Measurements from ENCODE around the gene TARP.

TARP gene

GRCh38 chr7:38310591-38311101, 37.2 kb upstream of the TARP start:
- Mint-ChIP-seq H3K27ac (no peak overlapping the region), H3K4me3 (peak overlapping the region; percentile 71), H3K27me3 (no peaks in the 10 kb centered on the region), H3K9me3 (no peaks in the 10 kb centered on the region), H3K4me1 (ENCODE audit: low read depth) (peaks cover 29% of the 10 kb centered on the region), H3K36me3 (ENCODE audit: low read depth) (no peaks in the 10 kb centered on the region)
- no peak for DNase-seq

DNA sequence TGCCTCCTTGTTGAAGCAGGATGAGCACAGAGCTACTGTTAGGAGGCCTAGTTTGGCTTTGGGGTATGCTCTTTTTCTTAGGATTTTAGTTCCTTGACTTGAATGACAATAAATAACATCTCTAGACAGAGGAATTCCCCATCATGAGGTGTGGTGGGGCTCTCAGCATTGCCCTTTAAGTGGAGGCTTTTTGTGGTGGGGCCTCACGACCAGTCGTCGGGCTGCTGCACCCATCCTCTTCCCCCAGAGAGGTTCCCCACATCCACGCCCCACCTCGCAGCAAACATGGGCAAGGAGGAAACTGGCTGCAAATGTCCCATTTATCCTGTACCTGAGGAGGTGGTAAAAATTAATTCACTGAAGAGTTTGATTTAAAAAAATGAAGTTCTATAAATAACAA, 36.1 kb upstream of the TARP start:
- Mint-ChIP-seq H3K4me3 (peak overlapping the region; percentile 36), H3K27ac (peak overlapping the region; percentile 57)
- no peak for DNase-seq

GRCh38 chr7:38308140-38308539, 34.7 kb upstream of the TARP start:
- H3K27me3 Mint-ChIP-seq = no peaks in the 10 kb centered on the region
- H3K36me3 Mint-ChIP-seq (ENCODE audit: low read depth) = no peaks in the 10 kb centered on the region
- peaks cover 35% of the 10 kb centered on the region for H3K4me1 Mint-ChIP-seq (ENCODE audit: low read depth)
- no peak overlapping the region for H3K27ac Mint-ChIP-seq
- H3K4me3 Mint-ChIP-seq = no peak overlapping the region
- no peak for DNase-seq
- no peaks in the 10 kb centered on the region for H3K9me3 Mint-ChIP-seq

More for the DNA sequence above, 36.1 kb upstream of the TARP start:
- Mint-ChIP-seq H3K27me3 (no peaks in the 10 kb centered on the region), H3K4me1 (ENCODE audit: low read depth) (peaks cover 36% of the 10 kb centered on the region), H3K36me3 (ENCODE audit: low read depth) (no peaks in the 10 kb centered on the region), H3K9me3 (no peaks in the 10 kb centered on the region)

DNA sequence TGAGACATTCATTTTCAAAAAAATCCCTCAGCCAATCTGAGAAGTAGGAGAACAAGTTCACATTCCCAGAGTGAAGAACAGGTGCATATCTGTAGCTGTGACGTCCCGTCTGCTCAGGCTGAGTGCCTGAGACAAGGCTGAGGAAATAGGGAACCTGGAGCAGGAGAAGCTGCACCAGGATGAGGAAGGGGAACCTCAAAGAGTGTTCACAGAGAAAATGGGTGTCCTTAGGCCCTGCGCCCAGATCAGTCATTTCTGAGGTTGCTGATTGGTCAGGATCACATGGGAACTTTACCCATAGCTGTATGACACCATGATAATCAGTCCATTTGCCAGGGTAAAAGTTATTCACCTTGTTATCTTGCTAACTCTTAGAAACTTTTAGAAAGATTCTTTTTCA, 34.2 kb upstream of the TARP start:
- Mint-ChIP-seq H3K27me3 (no peaks in the 10 kb centered on the region), H3K36me3 (ENCODE audit: low read depth) (no peaks in the 10 kb centered on the region), H3K27ac (no peak overlapping the region), H3K4me1 (ENCODE audit: low read depth) (peaks cover 31% of the 10 kb centered on the region), H3K9me3 (no peaks in the 10 kb centered on the region), H3K4me3 (no peak overlapping the region)
- DNase-seq = no peak

GRCh38 chr7:38306914-38307313, 33.5 kb upstream of the TARP start:
- no peak for DNase-seq
- H3K27ac Mint-ChIP-seq = peak overlapping the region; percentile 11
- no peak overlapping the region for H3K4me3 Mint-ChIP-seq
- no peaks in the 10 kb centered on the region for H3K27me3 Mint-ChIP-seq
- H3K36me3 Mint-ChIP-seq (ENCODE audit: low read depth) = no peaks in the 10 kb centered on the region
- H3K4me1 Mint-ChIP-seq (ENCODE audit: low read depth) = peaks cover 29% of the 10 kb centered on the region
- H3K9me3 Mint-ChIP-seq = no peaks in the 10 kb centered on the region

DNA sequence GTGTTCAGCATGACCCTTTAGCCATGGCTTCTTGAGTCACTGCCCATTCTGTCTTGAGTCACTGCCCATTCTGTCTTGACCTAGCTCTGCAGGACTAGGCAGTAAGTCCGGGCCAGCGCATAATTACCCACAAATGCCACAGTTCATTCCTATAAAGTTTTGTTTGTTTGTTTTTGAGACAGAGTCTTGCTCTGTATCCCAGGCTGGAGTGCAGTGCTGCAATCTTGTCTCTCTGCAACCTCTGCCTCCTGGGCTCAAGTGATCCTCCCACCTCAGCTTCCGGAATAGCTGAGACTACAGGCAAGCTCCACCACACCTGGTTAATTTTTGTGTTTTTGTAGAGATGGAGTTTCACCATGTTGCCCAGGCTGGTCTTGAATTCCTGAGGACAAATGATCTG, 32.7 kb upstream of the TARP start:
- H3K4me1 Mint-ChIP-seq (ENCODE audit: low read depth) = peaks cover 27% of the 10 kb centered on the region
- H3K9me3 Mint-ChIP-seq = no peaks in the 10 kb centered on the region
- DNase-seq = no peak
- H3K4me3 Mint-ChIP-seq = no peak overlapping the region
- H3K27ac Mint-ChIP-seq = peak overlapping the region; percentile 37
- H3K27me3 Mint-ChIP-seq = no peaks in the 10 kb centered on the region
- H3K36me3 Mint-ChIP-seq (ENCODE audit: low read depth) = no peaks in the 10 kb centered on the region

- H3K4me1 Mint-ChIP-seq (ENCODE audit: low read depth) = peaks cover 23% of the 10 kb centered on the region
- no peaks in the 10 kb centered on the region for H3K27me3 Mint-ChIP-seq
- peak overlapping the region; percentile 66 for H3K4me3 Mint-ChIP-seq
- DNase-seq = no peak
- H3K36me3 Mint-ChIP-seq (ENCODE audit: low read depth) = no peaks in the 10 kb centered on the region
- H3K27ac Mint-ChIP-seq = peak overlapping the region; percentile 50
- H3K9me3 Mint-ChIP-seq = no peaks in the 10 kb centered on the region
These were observed 30.4 kb upstream of the TARP start for GRCh38 chr7:38303866-38304265.

GRCh38 chr7:38300175-38300574, 26.7 kb upstream of the TARP start:
- peak overlapping the region; percentile 77 for H3K4me3 Mint-ChIP-seq
- no peak for DNase-seq

GRCh38 chr7:38299275-38299931, 26.0 kb upstream of the TARP start:
- no peaks in the 10 kb centered on the region for H3K9me3 Mint-ChIP-seq
- no peaks in the 10 kb centered on the region for H3K36me3 Mint-ChIP-seq (ENCODE audit: low read depth)
- no peaks in the 10 kb centered on the region for H3K27me3 Mint-ChIP-seq
- no peak for DNase-seq
- peak overlapping the region; percentile 77 for H3K4me3 Mint-ChIP-seq
- H3K4me1 Mint-ChIP-seq (ENCODE audit: low read depth) = peaks cover 2% of the 10 kb centered on the region
- H3K27ac Mint-ChIP-seq = peak overlapping the region; percentile 68

More at GRCh38 chr7:38300175-38300574, 26.7 kb upstream of the TARP start:
- H3K36me3 Mint-ChIP-seq (ENCODE audit: low read depth) = no peaks in the 10 kb centered on the region
- peaks cover 8% of the 10 kb centered on the region for H3K4me1 Mint-ChIP-seq (ENCODE audit: low read depth)
- no peaks in the 10 kb centered on the region for H3K9me3 Mint-ChIP-seq
- H3K27ac Mint-ChIP-seq = peak overlapping the region; percentile 68
- H3K27me3 Mint-ChIP-seq = no peaks in the 10 kb centered on the region

DNA sequence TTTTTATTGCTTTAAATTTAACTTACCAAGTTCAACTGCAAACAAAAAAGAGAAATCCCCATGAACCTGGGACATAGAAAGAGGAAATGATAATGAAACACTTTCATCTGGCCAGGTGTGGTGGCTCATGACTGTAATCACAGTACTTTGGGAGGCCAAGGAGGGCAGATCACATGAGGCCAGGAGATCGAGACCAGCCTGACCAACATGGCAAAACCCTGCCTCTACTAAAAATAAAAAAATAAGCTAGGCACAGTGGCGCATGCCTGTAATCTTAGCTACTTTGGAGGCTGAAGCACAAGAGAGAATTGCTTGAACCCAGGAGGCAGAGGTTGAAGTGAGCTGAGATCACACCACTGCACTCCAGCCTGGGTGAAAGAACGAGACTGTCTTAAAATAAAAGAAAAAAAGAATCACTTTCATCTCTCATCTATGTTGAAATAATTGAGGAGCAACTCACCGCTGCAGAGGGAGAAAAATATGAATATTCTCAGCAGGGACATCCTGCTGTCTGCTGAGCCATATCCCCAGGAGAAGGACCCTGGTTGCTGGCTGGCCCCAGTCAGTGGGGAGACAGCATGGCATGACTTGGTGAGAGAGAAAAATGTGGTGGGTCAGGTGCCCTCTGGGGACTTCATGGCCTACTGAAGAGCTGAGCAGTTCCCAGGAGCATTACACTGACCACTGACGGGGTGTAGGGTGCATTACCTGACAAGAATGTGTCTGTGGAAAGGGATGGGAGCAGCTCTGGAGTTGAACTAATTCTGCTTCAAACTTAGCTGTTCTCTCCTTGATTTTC, 22.8 kb upstream of the TARP start:
- H3K4me1 Mint-ChIP-seq (ENCODE audit: low read depth) = peaks cover 2% of the 10 kb centered on the region
- H3K36me3 Mint-ChIP-seq (ENCODE audit: low read depth) = no peaks in the 10 kb centered on the region
- DNase-seq = no peak
- no peak overlapping the region for H3K27ac Mint-ChIP-seq
- H3K4me3 Mint-ChIP-seq = no peak overlapping the region
- no peaks in the 10 kb centered on the region for H3K9me3 Mint-ChIP-seq
- no peaks in the 10 kb centered on the region for H3K27me3 Mint-ChIP-seq

DNA sequence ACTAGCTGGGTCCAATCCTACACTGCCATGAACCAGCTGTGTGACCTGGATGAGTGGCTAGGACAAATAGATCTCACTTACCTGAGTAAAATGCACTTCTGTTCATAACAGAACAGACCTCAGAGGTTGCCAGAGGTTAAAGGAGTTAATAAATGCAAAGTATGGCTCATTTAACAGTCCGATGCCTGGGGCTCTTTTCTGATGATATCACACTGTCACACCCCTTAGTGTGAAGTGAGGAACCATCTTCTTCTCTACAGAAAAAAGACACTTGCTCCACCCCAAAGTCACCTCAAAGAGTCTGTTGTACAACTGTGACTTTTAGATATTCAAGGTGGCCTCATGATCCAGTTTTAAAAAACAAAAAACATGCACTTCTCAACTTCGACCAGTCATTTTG, 21.5 kb upstream of the TARP start:
- DNase-seq = no peak
- Mint-ChIP-seq H3K4me3 (no peak overlapping the region), H3K9me3 (no peaks in the 10 kb centered on the region), H3K27ac (no peak overlapping the region), H3K4me1 (ENCODE audit: low read depth) (no peaks in the 10 kb centered on the region), H3K36me3 (ENCODE audit: low read depth) (no peaks in the 10 kb centered on the region), H3K27me3 (no peaks in the 10 kb centered on the region)

- no peak overlapping the region for H3K4me3 Mint-ChIP-seq
- H3K36me3 Mint-ChIP-seq (ENCODE audit: low read depth) = no peaks in the 10 kb centered on the region
- no peak overlapping the region for H3K27ac Mint-ChIP-seq
- H3K27me3 Mint-ChIP-seq = no peaks in the 10 kb centered on the region
- no peaks in the 10 kb centered on the region for H3K9me3 Mint-ChIP-seq
- no peak for DNase-seq
- no peaks in the 10 kb centered on the region for H3K4me1 Mint-ChIP-seq (ENCODE audit: low read depth)
These were observed 19.0 kb upstream of the TARP start for GRCh38 chr7:38292442-38292841.

- H3K4me3 Mint-ChIP-seq = no peak overlapping the region
These were observed 18.2 kb upstream of the TARP start for GRCh38 chr7:38291650-38292049.

GRCh38 chr7:38291117-38291647, 17.7 kb upstream of the TARP start:
- Mint-ChIP-seq H3K4me1 (ENCODE audit: low read depth) (no peaks in the 10 kb centered on the region), H3K9me3 (no peaks in the 10 kb centered on the region), H3K4me3 (no peak overlapping the region), H3K27me3 (no peaks in the 10 kb centered on the region), H3K36me3 (ENCODE audit: low read depth) (no peaks in the 10 kb centered on the region), H3K27ac (no peak overlapping the region)
- DNase-seq = no peak

More at GRCh38 chr7:38291650-38292049, 18.2 kb upstream of the TARP start:
- no peak for DNase-seq
- Mint-ChIP-seq H3K27ac (no peak overlapping the region), H3K9me3 (no peaks in the 10 kb centered on the region), H3K27me3 (no peaks in the 10 kb centered on the region), H3K4me1 (ENCODE audit: low read depth) (no peaks in the 10 kb centered on the region), H3K36me3 (ENCODE audit: low read depth) (no peaks in the 10 kb centered on the region)

GRCh38 chr7:38284553-38284952, 11.1 kb upstream of the TARP start:
- no peak for DNase-seq

More at GRCh38 chr7:38284553-38284952, 11.1 kb upstream of the TARP start:
- no peak overlapping the region for H3K4me3 Mint-ChIP-seq
- H3K27ac Mint-ChIP-seq = no peak overlapping the region
- H3K27me3 Mint-ChIP-seq = no peaks in the 10 kb centered on the region
- H3K4me1 Mint-ChIP-seq (ENCODE audit: low read depth) = no peaks in the 10 kb centered on the region
- H3K36me3 Mint-ChIP-seq (ENCODE audit: low read depth) = no peaks in the 10 kb centered on the region
- H3K9me3 Mint-ChIP-seq = no peaks in the 10 kb centered on the region

Measured in activated T-cell treated with anti-CD3 and anti-CD28 coated beads, Interleukin-2, amount 50 U/mL, for 24 hours (primary cell).